ENCODE data around the gene HNRNPL. TPM values are rescaled to one million over a fixed set of nuclear protein-coding genes. Genes with fewer than 3 reads are reported as not detected.
A peak's percentile ranks its signal among the peaks of the same experiment; 100 is the strongest.
"Not testable (repeated sequence)": the region's sequence is repeated elsewhere in the genome, so short reads cannot be mapped to it uniquely, and the experiment has no call there.

The HNRNPL gene
- 100 to 1,000 TPM; 509 to 553 TPM for total RNA-seq

- ChIA-PET POLR2A (interaction anchor here (0.8 to 4.2 kb wide), 12 partner anchors 8 to 447 kb away, joined by 3 to 27 read pairs (median 6); partner anchors contain the start of genes ECH1, FAM98C, NFKBIB and RINL), CTCF (interaction anchor here (0.6 to 2.6 kb wide), 8 partner anchors 11 to 80 kb away, joined by 3 to 10 read pairs (median 4); partner anchors contain the start of genes ECH1, MRPS12 and SARS2)
- Mint-ChIP-seq H3K27me3 (ENCODE audit: low read depth) (no peaks in the 10 kb centered on the region), H3K4me1 (ENCODE audit: low read depth) (peaks cover 52% of the 10 kb centered on the region), H3K9me3 (ENCODE audit: insufficient read depth) (no peaks in the 10 kb centered on the region), H3K27ac (peak within 1 kb of the TSS; percentile 100), H3K4me3 (peak within 1 kb of the TSS; percentile 95), H3K36me3 (ENCODE audit: low read depth) (peaks cover 41% of the 10 kb centered on the region)
- DNase-seq (peak; percentile 100), ATAC-seq (peak; percentile 73)
These were observed at the start of gene HNRNPL for GRCh38 chr19:38849860-38850435. Gene HNRNPL, minus strand, starts transcription at chr19:38849986. Its CDS starts 20 bp downstream, at chr19:38849966.

- peaks cover 11% of the 10 kb centered on the region for H3K36me3 Mint-ChIP-seq (ENCODE audit: low read depth)
- H3K27me3 Mint-ChIP-seq (ENCODE audit: low read depth): no peaks in the 10 kb centered on the region
- peaks cover 30% of the 10 kb centered on the region for H3K4me1 Mint-ChIP-seq (ENCODE audit: low read depth)
- ChIA-PET CTCF (interaction anchor here (2.6 kb wide), 1 partner anchor 12 kb away, joined by 7 read pairs; no protein-coding TSS in a partner anchor), POLR2A (interaction anchor here (0.6 to 1.2 kb wide), 2 partner anchors 21 to 22 kb away, joined by 3 to 5 read pairs; partner anchors contain the start of gene RINL)
- H3K4me3 Mint-ChIP-seq: peak overlapping the region; percentile 91
- ATAC-seq (no peak), DNase-seq (peak; percentile 68)
- no peaks in the 10 kb centered on the region for H3K9me3 Mint-ChIP-seq (ENCODE audit: insufficient read depth)
- peak overlapping the region; percentile 95 for H3K27ac Mint-ChIP-seq
These were observed 49.1 kb upstream of the HNRNPL start for GRCh38 chr19:38898788-38899446.

GRCh38 chr19:38894968-38895367, 45.2 kb upstream of the HNRNPL start:
- ChIA-PET CTCF (interaction anchor here (0.9 to 2.7 kb wide), 3 partner anchors 8 to 492 kb away, joined by 3 to 7 read pairs (median 7); partner anchors contain the start of genes FAM98C, MRPS12 and SARS2), POLR2A (interaction anchor here (0.6 kb wide), 1 partner anchor 495 kb away, joined by 5 read pairs; no protein-coding TSS in a partner anchor)
- Mint-ChIP-seq H3K36me3 (ENCODE audit: low read depth) (no peaks in the 10 kb centered on the region), H3K9me3 (ENCODE audit: insufficient read depth) (no peaks in the 10 kb centered on the region), H3K27ac (no peak overlapping the region), H3K4me1 (ENCODE audit: low read depth) (peaks cover 15% of the 10 kb centered on the region), H3K4me3 (no peak overlapping the region), H3K27me3 (ENCODE audit: low read depth) (no peaks in the 10 kb centered on the region)
- DNase-seq: no peak
- ATAC-seq: no peak

- no peak overlapping the region for H3K4me3 Mint-ChIP-seq
- POLR2A ChIA-PET: interaction anchor here (1.0 kb wide), 1 partner anchor 61 kb away, joined by 4 read pairs; the partner anchor contains the start of gene ECH1
- H3K9me3 Mint-ChIP-seq (ENCODE audit: insufficient read depth): no peaks in the 10 kb centered on the region
- DNase-seq (no peak), ATAC-seq (no peak)
- no peaks in the 10 kb centered on the region for H3K27me3 Mint-ChIP-seq (ENCODE audit: low read depth)
- CTCF ChIA-PET: interaction anchor here (0.8 to 2.7 kb wide), 3 partner anchors 34 to 491 kb away, joined by 3 to 7 read pairs (median 3); partner anchors contain the start of genes FAM98C, MRPS12 and SARS2
- peaks cover 11% of the 10 kb centered on the region for H3K36me3 Mint-ChIP-seq (ENCODE audit: low read depth)
- peaks cover 8% of the 10 kb centered on the region for H3K4me1 Mint-ChIP-seq (ENCODE audit: low read depth)
- no peak overlapping the region for H3K27ac Mint-ChIP-seq
These were observed 43.6 kb upstream of the HNRNPL start for GRCh38 chr19:38893341-38893771.

GRCh38 chr19:38892841-38893240, 43.1 kb upstream of the HNRNPL start:
- H3K27ac Mint-ChIP-seq: no peak overlapping the region
- no peaks in the 10 kb centered on the region for H3K27me3 Mint-ChIP-seq (ENCODE audit: low read depth)
- H3K4me1 Mint-ChIP-seq (ENCODE audit: low read depth): peaks cover 4% of the 10 kb centered on the region
- H3K4me3 Mint-ChIP-seq: no peak overlapping the region
- ATAC-seq (no peak), DNase-seq (no peak)
- H3K36me3 Mint-ChIP-seq (ENCODE audit: low read depth): peaks cover 13% of the 10 kb centered on the region
- ChIA-PET CTCF (interaction anchor here (1.2 to 3.9 kb wide), 3 partner anchors 14 to 38 kb away, joined by 3 to 12 read pairs (median 7); partner anchors contain the start of genes MRPS12, RINL and SARS2), POLR2A (interaction anchor here (1.0 kb wide), 1 partner anchor 61 kb away, joined by 4 read pairs; the partner anchor contains the start of gene ECH1)
- H3K9me3 Mint-ChIP-seq (ENCODE audit: insufficient read depth): no peaks in the 10 kb centered on the region

GRCh38 chr19:38891771-38892170, 42.0 kb upstream of the HNRNPL start:
- no peak for DNase-seq
- POLR2A ChIA-PET: no interaction called here
- no peak overlapping the region for H3K27ac Mint-ChIP-seq
- no peak overlapping the region for H3K4me3 Mint-ChIP-seq
- no peaks in the 10 kb centered on the region for H3K9me3 Mint-ChIP-seq (ENCODE audit: insufficient read depth)
- H3K36me3 Mint-ChIP-seq (ENCODE audit: low read depth): peaks cover 13% of the 10 kb centered on the region
- CTCF ChIA-PET: interaction anchor here (3.9 kb wide), 1 partner anchor 13 kb away, joined by 12 read pairs; the partner anchor contains the start of gene RINL
- no peaks in the 10 kb centered on the region for H3K27me3 Mint-ChIP-seq (ENCODE audit: low read depth)
- ATAC-seq: no peak
- peaks cover 4% of the 10 kb centered on the region for H3K4me1 Mint-ChIP-seq (ENCODE audit: low read depth)

GRCh38 chr19:38890686-38891085, 40.9 kb upstream of the HNRNPL start:
- ATAC-seq (no peak), DNase-seq (no peak)
- no peaks in the 10 kb centered on the region for H3K27me3 Mint-ChIP-seq (ENCODE audit: low read depth)
- CTCF ChIA-PET: interaction anchor here (3.9 kb wide), 1 partner anchor 12 kb away, joined by 12 read pairs; the partner anchor contains the start of gene RINL
- H3K36me3 Mint-ChIP-seq (ENCODE audit: low read depth): peaks cover 13% of the 10 kb centered on the region
- H3K9me3 Mint-ChIP-seq (ENCODE audit: insufficient read depth): no peaks in the 10 kb centered on the region
- H3K4me1 Mint-ChIP-seq (ENCODE audit: low read depth): peaks cover 4% of the 10 kb centered on the region
- H3K27ac Mint-ChIP-seq: no peak overlapping the region
- POLR2A ChIA-PET: no interaction called here
- H3K4me3 Mint-ChIP-seq: no peak overlapping the region

- Mint-ChIP-seq H3K27me3 (ENCODE audit: low read depth) (no peaks in the 10 kb centered on the region), H3K9me3 (ENCODE audit: insufficient read depth) (no peaks in the 10 kb centered on the region), H3K36me3 (ENCODE audit: low read depth) (peaks cover 13% of the 10 kb centered on the region), H3K4me1 (ENCODE audit: low read depth) (peaks cover 4% of the 10 kb centered on the region), H3K27ac (no peak overlapping the region), H3K4me3 (no peak overlapping the region)
- ChIA-PET CTCF (interaction anchor here (0.9 to 3.9 kb wide), 2 partner anchors 11 to 23 kb away, joined by 3 to 12 read pairs; partner anchors contain the start of gene RINL), POLR2A (interaction anchor here (0.9 kb wide), 1 partner anchor 11 kb away, joined by 3 read pairs; no protein-coding TSS in a partner anchor)
- ATAC-seq (no peak), DNase-seq (no peak)
These were observed 40.0 kb upstream of the HNRNPL start for GRCh38 chr19:38889803-38890202.

- H3K4me1 Mint-ChIP-seq (ENCODE audit: low read depth): peaks cover 2% of the 10 kb centered on the region
- no peaks in the 10 kb centered on the region for H3K9me3 Mint-ChIP-seq (ENCODE audit: insufficient read depth)
- peaks cover 13% of the 10 kb centered on the region for H3K36me3 Mint-ChIP-seq (ENCODE audit: low read depth)
- DNase-seq (no peak), ATAC-seq (no peak)
- CTCF ChIA-PET: interaction anchor here (0.9 to 3.9 kb wide), 8 partner anchors 10 to 486 kb away, joined by 3 to 22 read pairs (median 12); partner anchors contain the start of genes FAM98C, MRPS12, NFKBIB and RINL
- POLR2A ChIA-PET: interaction anchor here (0.9 to 1.7 kb wide), 2 partner anchors 10 kb away, joined by 3 to 8 read pairs; partner anchors contain the start of gene RINL
- no peak overlapping the region for H3K4me3 Mint-ChIP-seq
- H3K27ac Mint-ChIP-seq: no peak overlapping the region
- H3K27me3 Mint-ChIP-seq (ENCODE audit: low read depth): no peaks in the 10 kb centered on the region
These were observed 39.1 kb upstream of the HNRNPL start for GRCh38 chr19:38888876-38889275.

GRCh38 chr19:38884691-38885090, 34.9 kb upstream of the HNRNPL start:
- peaks cover 17% of the 10 kb centered on the region for H3K36me3 Mint-ChIP-seq (ENCODE audit: low read depth)
- H3K4me1 Mint-ChIP-seq (ENCODE audit: low read depth); CTCF ChIA-PET; H3K9me3 Mint-ChIP-seq (ENCODE audit: insufficient read depth); DNase-seq; POLR2A ChIA-PET; H3K27me3 Mint-ChIP-seq (ENCODE audit: low read depth); ATAC-seq; H3K4me3 Mint-ChIP-seq; H3K27ac Mint-ChIP-seq: not testable (repeated sequence)

GRCh38 chr19:38883286-38883685, 33.5 kb upstream of the HNRNPL start:
- ATAC-seq (no peak), DNase-seq (no peak)
- ChIA-PET CTCF (no interaction called here), POLR2A (no interaction called here)
- H3K4me1 Mint-ChIP-seq (ENCODE audit: low read depth): peaks cover 14% of the 10 kb centered on the region
- H3K4me3 Mint-ChIP-seq: no peak overlapping the region
- H3K36me3 Mint-ChIP-seq (ENCODE audit: low read depth): peaks cover 8% of the 10 kb centered on the region
- H3K27me3 Mint-ChIP-seq (ENCODE audit: low read depth): no peaks in the 10 kb centered on the region
- no peak overlapping the region for H3K27ac Mint-ChIP-seq
- H3K9me3 Mint-ChIP-seq (ENCODE audit: insufficient read depth): no peaks in the 10 kb centered on the region
